Measurements from ENCODE around the gene PFN1. TPM values are rescaled to one million over a fixed set of nuclear protein-coding genes. Genes with fewer than 3 reads are reported as not detected.
A peak's percentile ranks its signal among the peaks of the same experiment; 100 is the strongest.

Gene PFN1
- total and polyA plus RNA-seq, 10 of the 15 experiments (the other 5 are each of a cell fraction or from before 2014, with no cell fraction given), result 154 to 3,892 (median 1,918) TPM

DNA sequence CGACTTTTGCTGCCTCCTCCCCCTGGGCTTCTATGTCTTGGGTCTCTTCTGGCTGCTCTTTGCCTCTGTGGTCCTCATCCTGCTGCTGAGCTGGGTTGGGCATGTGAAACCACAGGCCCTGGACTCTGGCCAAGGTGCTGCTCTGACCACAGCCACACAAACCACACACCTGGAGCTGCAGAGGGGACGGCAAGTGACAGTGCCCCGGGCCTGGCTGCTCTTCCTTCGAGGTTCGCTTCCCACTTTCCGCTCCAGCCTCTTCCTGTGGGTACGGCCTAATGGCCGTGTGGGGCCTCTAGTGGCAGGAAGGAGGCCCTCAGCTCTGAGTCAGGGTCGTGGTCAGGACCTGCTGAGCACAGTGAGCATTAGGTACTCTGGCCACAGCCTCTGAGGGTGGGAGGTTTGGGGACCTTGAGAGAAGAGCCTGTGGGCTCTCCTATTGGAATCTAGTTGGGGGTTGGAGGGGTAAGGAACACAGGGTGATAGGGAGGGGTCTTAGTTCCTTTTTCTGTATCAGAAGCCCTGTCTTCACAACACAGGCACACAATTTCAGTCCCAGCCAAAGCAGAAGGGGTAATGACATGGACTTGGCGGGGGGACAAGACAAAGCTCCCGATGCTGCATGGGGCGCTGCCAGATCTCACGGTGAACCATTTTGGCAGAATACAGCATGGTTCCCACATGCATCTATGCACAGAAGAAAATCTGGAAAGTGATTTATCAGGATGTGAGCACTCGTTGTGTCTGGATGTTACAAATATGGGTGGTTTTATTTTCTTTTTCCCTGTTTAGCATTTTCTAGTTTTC is 14.0 kb downstream of the PFN1 start (continued):
- TF ChIP-seq, protein P1, sequence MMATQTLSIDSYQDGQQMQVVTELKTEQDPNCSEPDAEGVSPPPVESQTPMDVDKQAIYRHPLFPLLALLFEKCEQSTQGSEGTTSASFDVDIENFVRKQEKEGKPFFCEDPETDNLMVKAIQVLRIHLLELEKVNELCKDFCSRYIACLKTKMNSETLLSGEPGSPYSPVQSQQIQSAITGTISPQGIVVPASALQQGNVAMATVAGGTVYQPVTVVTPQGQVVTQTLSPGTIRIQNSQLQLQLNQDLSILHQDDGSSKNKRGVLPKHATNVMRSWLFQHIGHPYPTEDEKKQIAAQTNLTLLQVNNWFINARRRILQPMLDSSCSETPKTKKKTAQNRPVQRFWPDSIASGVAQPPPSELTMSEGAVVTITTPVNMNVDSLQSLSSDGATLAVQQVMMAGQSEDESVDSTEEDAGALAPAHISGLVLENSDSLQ (IDR thresholded peaks at IDR 0.05), result no peak
- TF ChIP-seq SREBF1 (IDR thresholded peaks at IDR 0.05; ENCODE audit: low read length) (no peak), ZNF274 (IDR thresholded peaks at IDR 0.05; ENCODE audit: insufficient read depth, insufficient read length) (no peak), MYC (IDR thresholded peaks at IDR 0.05; ENCODE audit: insufficient read depth, insufficient read length, insufficient replicate concordance, low read length, severe bottlenecking) (no peak), ZZZ3 (IDR thresholded peaks at IDR 0.05; ENCODE audit: control insufficient read depth, insufficient read length, low read depth) (no peak), RCOR1 (conservative IDR thresholded peaks at IDR 0.05; ENCODE audit: low read depth, low read length) (no peak), TCF12 (IDR thresholded peaks at IDR 0.05; ENCODE audit: low read depth, low read length) (no peak), SUZ12 (IDR thresholded peaks at IDR 0.05; ENCODE audit: unreplicated experiment) (no peak), BHLHE40 (IDR thresholded peaks at IDR 0.05; ENCODE audit: borderline replicate concordance in 1 of 2, low read depth in 2 of 2, low read length in 1 of 2) (peak in 1 of 2 experiments; percentile 60; a peak in 2 of 4 replicates), TCF3 (IDR thresholded peaks at IDR 0.05; ENCODE audit: borderline replicate concordance, insufficient read depth, low read depth, low read length) (no peak), POLR2AphosphoS2 (IDR thresholded peaks at IDR 0.05; ENCODE audit: low read depth, low read length) (peak; percentile 57; the same call in 1 of the 2 replicates), EP300 (IDR thresholded peaks at IDR 0.05; ENCODE audit: borderline replicate concordance in 1 of 2, control insufficient read depth in 1 of 2, low read depth in 2 of 2, low read length in 2 of 2) (no peak), MTA2 (IDR thresholded peaks at IDR 0.05; ENCODE audit: low read depth) (no peak), BMI1 (IDR thresholded peaks at IDR 0.05; ENCODE audit: borderline replicate concordance) (no peak), NFXL1 (IDR thresholded peaks at IDR 0.05; ENCODE audit: borderline replicate concordance) (no peak), SREBF2 (IDR thresholded peaks at IDR 0.05; ENCODE audit: low read length) (no peak), SPI1 (IDR thresholded peaks at IDR 0.05; ENCODE audit: borderline replicate concordance, insufficient read depth, low read depth, low read length) (no peak), MTA3 (IDR thresholded peaks at IDR 0.05; ENCODE audit: borderline replicate concordance, low read length) (no peak), SIX5 (IDR thresholded peaks at IDR 0.05; ENCODE audit: low read depth, low read length, severe bottlenecking) (no peak), SMAD5 (IDR thresholded peaks at IDR 0.05; ENCODE audit: low read depth) (no peak)
- TF ChIP-seq, protein P2, sequence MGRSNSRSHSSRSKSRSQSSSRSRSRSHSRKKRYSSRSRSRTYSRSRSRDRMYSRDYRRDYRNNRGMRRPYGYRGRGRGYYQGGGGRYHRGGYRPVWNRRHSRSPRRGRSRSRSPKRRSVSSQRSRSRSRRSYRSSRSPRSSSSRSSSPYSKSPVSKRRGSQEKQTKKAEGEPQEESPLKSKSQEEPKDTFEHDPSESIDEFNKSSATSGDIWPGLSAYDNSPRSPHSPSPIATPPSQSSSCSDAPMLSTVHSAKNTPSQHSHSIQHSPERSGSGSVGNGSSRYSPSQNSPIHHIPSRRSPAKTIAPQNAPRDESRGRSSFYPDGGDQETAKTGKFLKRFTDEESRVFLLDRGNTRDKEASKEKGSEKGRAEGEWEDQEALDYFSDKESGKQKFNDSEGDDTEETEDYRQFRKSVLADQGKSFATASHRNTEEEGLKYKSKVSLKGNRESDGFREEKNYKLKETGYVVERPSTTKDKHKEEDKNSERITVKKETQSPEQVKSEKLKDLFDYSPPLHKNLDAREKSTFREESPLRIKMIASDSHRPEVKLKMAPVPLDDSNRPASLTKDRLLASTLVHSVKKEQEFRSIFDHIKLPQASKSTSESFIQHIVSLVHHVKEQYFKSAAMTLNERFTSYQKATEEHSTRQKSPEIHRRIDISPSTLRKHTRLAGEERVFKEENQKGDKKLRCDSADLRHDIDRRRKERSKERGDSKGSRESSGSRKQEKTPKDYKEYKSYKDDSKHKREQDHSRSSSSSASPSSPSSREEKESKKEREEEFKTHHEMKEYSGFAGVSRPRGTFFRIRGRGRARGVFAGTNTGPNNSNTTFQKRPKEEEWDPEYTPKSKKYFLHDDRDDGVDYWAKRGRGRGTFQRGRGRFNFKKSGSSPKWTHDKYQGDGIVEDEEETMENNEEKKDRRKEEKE (IDR thresholded peaks at IDR 0.05), result no peak
- TF ChIP-seq, protein P3, sequence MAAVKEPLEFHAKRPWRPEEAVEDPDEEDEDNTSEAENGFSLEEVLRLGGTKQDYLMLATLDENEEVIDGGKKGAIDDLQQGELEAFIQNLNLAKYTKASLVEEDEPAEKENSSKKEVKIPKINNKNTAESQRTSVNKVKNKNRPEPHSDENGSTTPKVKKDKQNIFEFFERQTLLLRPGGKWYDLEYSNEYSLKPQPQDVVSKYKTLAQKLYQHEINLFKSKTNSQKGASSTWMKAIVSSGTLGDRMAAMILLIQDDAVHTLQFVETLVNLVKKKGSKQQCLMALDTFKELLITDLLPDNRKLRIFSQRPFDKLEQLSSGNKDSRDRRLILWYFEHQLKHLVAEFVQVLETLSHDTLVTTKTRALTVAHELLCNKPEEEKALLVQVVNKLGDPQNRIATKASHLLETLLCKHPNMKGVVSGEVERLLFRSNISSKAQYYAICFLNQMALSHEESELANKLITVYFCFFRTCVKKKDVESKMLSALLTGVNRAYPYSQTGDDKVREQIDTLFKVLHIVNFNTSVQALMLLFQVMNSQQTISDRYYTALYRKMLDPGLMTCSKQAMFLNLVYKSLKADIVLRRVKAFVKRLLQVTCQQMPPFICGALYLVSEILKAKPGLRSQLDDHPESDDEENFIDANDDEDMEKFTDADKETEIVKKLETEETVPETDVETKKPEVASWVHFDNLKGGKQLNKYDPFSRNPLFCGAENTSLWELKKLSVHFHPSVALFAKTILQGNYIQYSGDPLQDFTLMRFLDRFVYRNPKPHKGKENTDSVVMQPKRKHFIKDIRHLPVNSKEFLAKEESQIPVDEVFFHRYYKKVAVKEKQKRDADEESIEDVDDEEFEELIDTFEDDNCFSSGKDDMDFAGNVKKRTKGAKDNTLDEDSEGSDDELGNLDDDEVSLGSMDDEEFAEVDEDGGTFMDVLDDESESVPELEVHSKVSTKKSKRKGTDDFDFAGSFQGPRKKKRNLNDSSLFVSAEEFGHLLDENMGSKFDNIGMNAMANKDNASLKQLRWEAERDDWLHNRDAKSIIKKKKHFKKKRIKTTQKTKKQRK (IDR thresholded peaks at IDR 0.05; ENCODE audit: low read depth, low read length), result no peak

Measured in GM12878 (cell line).